ENCODE data around the gene TCFL5.

Gene TCFL5

DNA sequence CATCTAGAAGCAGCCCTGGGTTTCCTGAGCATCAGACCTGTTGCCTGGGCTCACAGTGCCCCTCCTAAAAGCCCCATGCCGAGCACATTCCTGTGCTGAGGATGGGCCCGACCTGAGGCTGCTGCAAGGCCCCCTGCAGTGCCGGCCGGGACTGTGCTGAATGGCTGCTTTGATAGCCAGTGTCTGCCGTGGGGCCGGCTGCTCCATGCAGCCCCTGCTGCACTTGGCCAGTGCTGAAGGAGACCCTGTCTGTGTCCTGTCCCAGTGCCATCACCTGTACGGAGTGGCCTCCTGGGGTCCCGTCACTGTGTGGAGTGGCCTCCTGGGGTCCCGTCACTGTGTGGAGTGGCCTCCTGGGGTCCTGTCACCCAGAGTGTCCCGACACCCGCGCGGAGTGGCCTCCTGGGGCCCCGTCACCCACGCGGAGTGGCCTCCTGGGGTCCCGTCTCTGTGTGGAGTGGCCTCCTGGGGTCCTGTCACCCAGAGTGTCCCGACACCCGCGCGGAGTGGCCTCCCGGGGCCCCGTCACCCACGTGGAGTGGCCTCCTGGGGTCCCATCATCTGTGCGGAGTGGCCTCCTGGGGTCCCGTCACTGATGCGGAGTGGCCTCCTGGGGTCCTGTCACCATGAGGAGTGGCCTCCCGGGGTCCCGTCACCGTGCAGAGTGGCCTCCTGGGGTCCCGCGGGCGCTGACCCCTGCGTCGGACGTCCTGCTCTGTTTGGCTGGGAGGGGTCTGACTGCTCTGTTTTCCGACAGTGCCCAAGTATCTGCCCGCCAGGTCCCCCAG lies 37.7 kb downstream of the TCFL5 start:
- DNase-seq (ENCODE audit: low read depth in 2 of 2): no peak

DNA sequence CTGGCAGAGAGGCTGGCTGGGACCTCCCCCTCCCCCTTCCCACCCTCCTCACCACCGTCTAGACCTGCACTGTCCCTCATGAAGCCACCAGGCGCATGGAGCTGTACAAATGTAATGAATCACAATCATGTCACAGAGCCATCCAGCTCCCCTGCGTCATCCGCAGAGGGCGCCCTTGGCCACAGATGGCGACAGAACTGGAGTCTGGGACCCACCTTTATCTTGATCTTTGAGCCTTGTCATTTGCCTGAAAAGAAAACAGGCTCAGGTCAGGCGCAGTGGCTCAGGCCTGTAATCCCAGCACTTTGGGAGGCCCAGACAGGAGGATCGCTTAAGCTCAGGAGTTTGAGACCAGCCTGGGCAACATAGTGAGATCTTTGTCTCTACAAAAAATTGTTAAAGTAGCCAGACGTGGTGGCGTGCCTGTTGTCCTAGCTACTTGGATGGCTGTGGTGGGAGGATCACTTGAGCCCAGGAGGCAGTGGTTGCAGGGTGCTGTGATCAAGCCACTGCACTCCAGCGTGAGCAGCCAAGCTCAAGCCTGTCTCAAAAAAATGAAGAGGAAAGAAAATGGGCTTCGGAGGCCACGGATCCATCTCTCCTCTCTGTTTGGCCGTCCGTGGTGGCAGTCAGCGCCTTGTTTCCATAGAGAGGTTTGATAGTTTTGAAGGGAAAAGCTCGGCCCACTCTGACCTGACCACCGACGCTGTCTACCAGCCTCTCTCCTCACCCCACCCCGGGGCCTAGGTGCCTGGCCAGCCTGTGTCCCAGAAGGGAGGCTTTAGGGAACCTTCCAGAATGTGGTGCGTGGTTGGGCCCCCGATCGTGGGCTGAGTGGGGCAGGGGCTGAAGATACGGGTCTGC lies 38.6 kb downstream of the TCFL5 start:
- no peak for DNase-seq (ENCODE audit: low read depth in 2 of 2)

DNA sequence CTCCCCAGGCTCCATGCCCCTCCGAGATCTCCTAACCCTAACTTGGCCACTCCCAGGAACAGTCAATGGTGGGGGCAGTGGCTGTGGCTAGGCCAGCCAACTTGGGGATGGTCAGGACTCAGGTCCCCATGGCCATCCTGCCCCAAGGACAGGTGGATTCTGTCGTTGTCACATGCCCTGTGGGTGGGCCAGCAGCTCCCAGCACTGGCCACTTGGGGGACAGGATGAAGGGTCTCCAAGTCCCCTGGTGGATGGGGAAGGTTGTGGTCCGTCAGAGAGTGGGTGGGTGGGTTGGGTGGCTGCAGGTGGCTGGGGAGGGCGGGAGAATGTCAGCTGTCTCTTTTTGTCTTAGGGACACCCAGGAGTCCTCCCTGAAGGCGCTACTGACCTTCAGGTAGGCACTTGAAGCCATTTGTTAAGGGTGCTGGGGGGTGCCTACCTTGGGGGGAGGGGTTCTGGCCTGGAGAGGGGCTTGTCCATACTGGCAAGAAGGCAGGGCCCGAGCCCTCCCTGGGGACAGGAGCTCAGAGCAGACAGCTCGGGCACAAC lies 39.3 kb downstream of the TCFL5 start:
- DNase-seq (ENCODE audit: low read depth in 2 of 2): no peak

DNA sequence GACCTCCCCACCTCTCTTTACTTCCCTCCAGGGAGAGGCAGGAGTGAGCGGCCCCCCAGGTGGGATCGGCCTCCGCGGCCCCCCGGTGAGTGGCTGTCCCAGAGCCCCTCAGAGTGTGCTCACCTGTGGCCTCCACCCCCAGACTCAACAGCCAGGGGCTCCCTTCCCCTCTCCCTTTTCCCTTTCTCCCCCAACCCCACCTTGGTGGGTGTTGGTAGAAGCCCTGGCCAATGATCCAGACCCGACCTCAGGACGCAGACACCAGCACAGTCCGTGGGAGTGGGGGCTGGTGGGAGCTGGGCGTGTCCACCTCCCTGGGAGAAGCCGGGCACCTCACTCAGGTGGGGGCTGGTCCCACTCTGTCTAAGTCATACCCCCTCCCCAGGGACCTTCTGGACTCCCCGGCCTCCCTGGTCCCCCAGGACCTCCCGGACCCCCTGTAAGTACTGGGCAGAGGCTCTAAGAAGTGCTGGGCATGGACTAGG lies 39.9 kb downstream of the TCFL5 start:
- no peak for DNase-seq (ENCODE audit: low read depth in 2 of 2)

DNA sequence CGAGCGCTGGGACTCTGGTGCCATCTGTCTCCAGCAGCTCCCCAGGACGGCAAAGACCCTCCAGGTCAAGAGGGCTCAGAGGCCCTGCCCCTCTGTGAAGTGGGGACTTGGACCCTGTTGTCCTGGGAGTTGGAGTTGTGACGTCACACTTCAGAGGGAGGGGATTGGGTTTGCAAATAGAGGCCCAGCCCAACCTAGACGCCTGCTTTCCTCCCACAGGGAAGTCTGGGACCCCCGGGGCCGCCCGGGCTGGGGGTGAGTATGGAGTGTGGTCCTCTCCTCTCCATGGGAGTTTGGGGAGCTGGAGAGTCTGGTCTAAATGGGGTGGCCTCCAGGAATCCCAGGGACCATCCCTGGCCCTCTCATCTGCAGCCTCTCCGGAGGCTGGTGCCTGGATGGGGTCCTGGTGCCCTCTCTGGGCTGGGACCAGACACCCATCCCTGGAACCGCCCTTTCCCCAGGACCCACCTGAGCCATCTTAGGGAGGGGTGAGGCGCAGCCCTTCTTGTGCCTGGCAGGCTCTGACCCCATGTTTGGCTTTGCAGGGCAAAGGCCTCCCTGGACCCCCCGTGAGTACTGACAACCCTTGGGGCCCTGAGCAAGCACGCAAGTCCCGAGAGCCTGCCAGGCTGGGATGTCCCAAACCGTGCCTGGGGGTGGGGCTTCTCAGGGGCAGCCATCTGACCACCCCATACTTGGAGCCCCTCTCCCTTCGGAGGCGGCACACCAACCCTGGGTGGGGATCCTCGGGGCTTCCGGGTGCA lies 40.5 kb downstream of the TCFL5 start:
- DNase-seq (ENCODE audit: low read depth in 2 of 2): no peak

DNA sequence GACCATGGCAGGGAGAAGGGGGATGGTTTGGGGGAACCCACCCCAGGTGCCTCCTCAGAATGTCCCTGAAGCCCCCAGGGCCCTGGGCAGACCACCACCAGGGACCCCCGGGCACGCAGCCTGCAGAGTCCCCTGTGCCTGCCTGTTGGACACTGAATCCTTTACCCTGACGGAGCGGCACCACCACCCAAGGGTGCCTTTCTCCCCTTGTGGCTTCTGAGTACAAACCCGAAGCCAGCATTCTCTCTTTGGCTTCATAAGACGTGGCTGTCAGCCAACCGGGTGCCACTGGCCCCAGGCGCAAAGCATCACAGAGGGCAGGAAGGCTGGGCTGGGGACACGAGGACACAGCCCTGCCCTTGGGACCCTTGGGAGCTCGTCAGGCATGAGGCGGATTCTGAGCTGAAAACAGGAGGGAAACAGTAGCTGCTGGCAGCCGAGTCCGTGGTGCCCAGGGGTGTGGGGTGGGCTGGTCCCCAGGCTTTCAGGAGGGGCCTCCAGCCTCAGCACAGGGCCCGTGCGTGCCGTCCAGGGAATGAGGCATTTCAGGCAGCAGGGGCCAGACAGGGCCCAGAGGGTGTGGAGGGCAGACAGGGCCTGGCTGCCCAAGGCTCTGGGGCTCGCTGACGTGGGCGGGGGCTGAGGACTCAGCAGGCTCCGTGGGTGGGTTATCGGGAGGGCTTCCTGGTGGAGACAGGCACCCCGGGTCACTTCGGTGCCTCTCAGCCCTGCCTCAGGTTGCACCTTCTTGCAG lies 41.2 kb downstream of the TCFL5 start:
- DNase-seq (ENCODE audit: low read depth in 2 of 2): no peak

DNA sequence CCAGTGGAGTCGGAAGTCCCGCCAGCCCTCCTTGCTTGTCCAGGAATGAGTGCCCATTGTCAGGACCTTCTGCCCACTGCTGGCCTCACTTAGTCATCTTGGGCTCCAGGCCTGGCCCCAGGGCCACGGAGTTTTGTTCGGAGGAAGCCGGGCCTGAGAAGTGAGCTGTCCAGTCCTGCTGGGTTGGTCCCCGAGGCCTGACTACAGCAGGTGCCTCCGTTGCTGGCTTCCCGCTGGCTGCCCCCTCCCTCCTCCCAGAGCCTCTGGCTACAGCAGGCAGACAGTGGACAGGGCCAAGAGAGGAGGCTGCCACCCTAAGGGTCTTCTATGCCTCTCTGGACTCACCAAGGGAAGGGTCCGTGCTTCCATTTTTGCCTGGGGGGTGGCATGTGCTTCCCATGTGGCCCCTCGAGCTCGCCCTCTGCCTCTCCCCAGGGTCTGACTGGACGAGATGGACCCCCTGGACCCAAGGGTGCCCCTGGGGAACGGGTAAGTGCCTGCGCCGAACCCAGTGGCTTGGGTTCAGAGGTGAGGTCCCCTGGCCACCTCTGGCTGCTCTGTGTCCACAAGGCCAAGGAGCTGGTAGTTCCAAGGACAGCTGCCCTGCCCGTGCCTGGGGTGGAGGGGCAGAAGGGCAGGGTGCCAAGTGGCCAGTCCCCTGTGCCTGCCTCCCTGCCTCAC lies 42.0 kb downstream of the TCFL5 start:
- DNase-seq (ENCODE audit: low read depth in 2 of 2): no peak

DNA sequence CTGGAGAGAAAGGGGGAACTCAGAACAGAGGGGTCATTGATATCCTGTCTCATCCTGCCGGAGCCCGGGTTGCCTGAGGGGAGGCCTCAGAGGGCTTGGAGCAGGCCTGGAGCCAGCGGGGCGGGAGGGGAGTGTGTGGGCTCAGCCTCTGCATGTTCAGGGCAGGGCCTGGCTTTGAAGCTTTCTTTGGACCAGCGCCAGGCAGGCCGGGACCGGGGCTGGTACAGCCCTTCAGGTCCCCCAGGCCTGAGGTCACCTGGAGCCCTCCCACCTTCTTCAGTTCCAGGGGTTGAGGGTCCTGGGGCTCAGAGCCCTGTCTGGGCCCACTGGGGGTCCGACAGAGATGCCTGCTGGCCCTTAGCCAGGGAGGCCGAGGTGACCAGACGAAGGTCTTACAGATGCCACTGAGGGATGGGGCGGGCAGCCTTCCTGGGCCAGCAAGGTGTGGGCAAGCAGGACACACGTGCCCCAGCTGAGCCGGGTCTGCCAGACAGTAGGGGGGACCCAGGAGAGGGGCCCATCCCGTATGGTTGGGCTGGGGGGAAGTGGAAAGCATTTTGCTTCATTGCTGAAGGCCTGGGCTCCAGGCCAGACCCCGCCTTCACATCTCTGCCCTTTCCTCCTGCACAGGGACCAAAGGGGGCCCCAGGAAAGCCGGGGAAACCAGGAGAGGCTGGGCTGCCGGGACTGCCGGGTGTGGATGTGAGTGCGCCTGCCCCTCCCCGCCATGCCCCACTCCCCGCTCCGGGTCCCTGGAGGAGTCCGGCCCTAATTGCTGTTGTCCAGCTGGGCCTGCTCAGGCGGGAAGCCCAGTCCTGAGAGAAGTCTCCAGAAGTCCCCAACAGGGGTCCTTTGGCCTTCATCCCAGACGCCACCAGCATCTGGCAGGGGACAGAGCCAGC lies 42.8 kb downstream of the TCFL5 start:
- no peak for DNase-seq (ENCODE audit: low read depth in 2 of 2)

DNA sequence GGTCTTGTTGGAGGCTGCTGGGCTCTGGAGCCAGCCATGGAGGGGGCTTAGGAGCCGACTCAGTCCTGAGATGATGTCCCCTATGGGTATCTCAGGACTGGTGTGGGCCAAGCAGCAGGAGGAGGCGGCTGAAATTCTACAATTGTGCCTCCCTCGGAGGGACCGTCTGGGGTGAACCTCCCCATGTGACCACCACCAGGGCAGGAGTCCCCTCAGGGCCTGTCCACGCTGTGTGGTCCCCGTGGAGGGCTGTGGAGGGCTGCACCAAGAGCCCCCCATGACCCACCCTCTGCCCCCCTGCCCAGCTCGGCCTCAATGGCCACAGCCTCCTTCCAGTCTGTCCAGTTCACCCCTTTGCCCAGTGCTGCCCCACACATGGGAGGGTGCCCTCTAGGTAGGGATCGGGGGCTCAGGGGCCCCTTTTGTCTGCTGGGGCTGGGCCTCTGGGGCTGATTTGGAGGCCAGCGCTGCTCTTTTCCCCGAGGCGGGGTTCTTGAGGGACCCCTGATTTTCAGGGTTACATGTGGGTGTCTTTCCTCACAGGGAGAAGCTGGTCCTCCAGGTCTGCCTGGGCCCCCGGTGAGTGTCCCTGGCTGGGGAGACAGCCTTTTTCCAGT lies 43.5 kb downstream of the TCFL5 start:
- no peak for DNase-seq (ENCODE audit: low read depth in 2 of 2)

DNA sequence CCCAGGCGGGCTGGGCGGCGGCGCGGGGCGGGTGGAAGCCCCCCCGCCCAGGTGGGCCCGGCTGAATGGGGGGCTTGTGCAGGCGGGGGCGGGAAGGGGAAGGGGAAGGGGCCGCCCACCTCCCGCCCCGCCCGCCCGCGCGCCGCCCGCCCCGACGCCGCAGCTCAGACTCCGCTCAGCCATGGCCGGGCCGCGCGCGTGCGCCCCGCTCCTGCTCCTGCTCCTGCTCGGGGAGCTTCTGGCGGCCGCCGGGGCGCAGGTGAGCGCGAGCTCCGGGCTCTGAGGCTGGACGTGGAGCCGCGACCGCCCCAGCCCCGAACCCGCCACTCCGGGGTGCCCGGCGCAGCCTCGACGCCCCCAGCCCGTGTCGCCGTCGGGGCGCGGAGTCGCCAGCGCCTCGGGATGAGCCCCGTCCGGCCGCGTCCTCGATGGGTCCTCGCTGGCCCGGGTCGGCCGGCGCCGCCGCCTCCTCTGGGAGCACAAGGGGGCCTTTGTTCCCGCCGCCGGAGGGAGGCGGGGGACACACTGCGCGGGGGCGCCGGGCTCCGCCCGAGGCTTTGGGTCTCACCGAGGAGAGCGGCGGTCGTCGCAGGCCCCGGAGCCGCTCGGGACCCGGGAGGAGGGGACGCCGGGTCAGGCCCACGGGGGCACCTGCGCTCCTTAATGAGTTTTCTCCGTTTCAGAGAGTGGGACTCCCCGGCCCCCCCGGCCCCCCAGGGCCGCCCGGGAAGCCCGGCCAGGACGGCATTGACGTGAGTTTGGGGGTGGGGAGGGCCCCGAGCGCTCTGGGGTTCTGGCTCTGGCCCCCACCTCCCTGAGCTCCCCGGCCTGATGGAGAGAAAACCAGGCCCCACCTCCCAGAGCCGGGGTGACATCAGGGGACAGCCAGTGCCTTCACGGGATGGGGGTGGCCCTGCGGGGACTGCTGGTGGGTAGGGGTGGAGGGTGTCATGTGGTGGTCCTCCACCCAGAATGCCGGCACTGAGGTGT lies 44.4 kb downstream of the TCFL5 start, which contains the start of gene COL9A3:
Gene COL9A3 (plus strand): TSS at position 167 of the 990 bp plus-strand sequence. CDS start 15 bp downstream, at position 182.
- no peak for DNase-seq (ENCODE audit: low read depth in 2 of 2)

DNA sequence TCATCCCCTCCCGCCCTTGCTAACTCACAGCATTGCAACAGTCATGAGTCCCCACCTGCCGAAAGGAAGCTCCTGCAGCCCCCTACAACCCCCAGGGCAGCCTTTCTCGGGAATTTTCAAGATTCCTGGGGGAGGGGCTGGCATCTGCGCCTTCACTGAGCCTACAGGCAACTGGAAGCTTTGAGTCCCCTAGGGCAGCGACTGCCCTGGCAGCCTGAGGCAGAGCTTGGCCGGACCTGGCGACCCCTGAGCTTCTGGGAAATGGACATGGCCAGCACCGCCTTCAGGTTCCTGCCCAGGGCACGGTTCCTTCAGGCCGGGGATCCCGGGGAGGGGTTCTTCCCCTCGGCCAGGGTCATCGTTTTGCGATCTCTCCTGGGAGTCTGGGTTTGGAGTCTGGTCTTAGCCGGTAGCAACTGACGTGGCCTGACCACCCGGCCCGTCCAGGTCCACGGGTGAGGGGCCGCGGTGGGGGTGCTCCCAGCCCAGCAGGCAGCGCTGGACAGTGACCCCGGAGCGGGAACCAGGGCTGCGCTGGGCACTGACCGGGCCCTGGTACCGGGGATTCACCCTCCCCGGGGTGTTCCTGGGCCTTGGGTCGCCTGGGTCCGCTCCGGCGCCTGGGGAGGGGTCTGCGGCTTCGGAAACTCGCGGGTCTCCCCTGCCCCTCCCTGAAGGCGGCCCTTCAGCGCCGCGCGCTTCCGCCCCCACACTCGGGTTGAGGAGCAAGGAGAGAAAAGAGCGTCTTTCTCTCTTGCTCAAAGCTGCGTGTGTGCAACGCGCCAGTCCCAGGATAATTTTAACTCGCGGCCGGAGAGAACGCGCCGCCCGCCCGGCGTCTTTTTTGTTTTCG lies 45.4 kb downstream of the TCFL5 start:
- no peak for DNase-seq (ENCODE audit: low read depth in 2 of 2)

DNA sequence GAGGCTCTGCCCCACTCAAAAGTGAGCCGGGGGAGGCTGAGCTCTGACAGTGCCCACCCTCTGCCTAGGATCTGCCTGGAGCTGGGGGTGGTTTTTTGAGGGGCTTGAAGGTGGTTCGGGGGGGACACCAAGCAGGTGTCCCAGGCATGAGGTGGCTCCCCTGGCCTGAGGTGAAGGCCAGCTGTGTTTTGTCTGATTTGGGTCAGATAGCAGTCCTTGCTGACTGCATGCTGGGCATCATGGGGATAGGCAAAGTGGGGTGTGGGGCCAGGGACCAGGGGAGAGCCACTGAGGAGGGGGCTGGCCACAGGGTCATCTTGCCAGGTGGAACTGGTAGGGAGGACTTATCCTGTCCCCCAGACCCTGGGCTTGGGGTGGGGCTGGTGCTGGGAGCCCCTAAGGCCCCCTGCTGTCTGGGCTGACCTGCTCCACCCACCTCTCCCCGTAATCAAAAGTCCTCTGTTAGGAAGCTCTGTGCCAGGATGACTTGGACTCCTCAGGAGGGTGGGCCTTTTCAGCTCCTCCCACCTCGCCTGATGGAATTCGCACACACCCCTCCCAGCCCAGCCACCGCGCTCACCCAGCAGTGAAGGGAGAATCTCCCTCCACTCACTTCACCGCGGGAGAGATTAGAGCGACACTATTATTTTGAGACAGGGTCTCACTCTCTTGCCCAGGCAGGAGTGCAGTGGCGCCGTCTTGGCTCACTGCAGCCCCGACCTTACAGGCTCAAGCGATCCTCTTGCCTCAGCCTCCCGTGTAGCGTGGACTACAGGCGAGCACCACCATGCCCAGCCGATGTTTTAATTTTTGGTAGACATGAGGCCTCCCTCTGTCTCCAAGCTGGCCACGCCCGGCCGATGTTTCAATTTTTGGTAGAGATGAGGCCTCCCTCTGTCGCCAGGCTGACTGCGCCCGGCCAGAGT lies 46.3 kb downstream of the TCFL5 start:
- no peak for DNase-seq (ENCODE audit: low read depth in 2 of 2)

DNA sequence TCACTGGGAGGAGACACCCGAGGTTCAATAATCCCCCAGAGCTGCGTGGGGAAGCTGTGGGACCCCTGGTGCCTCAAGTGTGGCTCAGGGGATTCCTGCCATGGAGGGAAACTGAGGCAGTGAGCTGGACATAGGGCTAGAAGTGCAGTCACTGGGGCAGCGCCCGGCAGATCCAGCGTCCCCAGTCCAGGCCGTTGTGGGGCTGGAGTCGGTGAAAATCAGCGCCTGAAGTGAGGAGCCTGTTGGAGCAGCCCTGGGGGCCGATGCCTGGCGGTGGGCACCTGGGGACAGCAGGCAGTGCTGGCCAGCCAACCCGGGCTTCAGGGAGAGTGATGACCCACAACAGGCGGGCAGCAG lies 46.9 kb downstream of the TCFL5 start:
- DNase-seq (ENCODE audit: low read depth in 2 of 2): no peak

DNA sequence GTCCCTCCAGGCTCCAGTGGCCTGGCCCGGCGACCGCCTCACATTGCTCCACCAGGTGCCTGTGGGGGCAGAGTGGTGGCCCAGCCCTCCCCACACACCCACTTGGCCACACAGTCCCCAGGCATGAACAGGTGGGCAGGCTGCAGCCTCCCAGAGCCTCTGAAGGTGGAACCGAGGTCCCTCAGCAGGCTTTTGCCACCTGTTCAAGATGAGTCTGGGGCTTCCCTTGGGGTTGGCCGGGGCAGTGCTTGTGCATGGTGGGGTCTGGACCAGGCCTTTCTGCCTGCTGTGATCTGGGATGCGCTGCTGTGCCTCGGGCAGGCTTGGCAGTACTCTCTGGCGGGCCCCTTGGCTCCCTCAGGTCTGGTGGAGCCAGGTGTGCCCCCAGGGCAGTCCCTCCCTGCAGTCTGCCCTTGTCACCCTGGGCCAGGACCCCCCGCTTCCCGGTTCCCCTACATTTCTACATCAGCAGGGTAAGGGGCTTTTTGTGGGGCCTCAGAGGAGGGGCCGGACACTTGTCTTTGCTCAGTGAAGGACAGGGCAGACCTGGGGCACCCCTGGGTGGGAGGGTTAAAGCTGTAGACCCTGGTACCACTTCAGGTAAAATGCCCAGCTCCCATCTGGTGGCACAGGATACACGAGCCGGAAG lies 47.4 kb downstream of the TCFL5 start:
- DNase-seq (ENCODE audit: low read depth in 2 of 2): no peak

DNA sequence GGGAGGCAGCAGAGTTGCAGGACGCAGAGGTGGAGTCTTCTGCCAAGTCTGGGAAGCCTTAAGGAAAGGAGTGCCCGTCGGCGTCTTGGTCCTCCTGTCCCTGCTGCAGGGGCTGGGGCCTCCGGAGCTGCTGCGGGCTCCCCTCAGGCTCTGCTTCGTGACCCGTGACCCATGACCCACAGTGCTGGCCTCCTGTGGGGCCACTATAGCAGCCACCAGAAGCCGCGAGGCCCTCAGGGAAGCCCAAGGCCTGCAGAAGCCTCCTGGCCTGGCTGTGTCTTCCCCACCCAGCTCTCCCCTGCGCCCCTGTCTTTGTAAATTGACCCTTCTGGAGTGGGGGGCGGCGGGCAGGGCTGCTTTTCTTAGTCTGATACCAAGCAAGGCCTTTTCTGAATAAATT lies 48.0 kb downstream of the TCFL5 start:
- DNase-seq (ENCODE audit: low read depth in 2 of 2): no peak
